Caco-2 (cell line): ENCODE data around the gene SLC16A11. TPM values are rescaled to one million over a fixed set of nuclear protein-coding genes. Genes with fewer than 3 reads are reported as not detected.

Experiments
- BruUV-seq: library from RNA; stranded (reverse); fragments of 400-500 nt; replicated peaks from 2 replicates; lab custom pipeline; 2021; lab: Mats Ljungman, UMichigan
- CTCF ChIA-PET: fragments of 300-600 bp; sonication (Branson Sonifier 250); formaldehyde crosslinking; loops from one replicate; lab custom pipeline; 2022; ENCODE audit warnings: antibody characterized with exemption; lab: Charles Lee
- POLR2A ChIA-PET: fragments of 300-600 bp; sonication (Branson Sonifier 250); formaldehyde crosslinking; loops from one replicate; lab custom pipeline; 2022; ENCODE audit warnings: antibody characterized with exemption; lab: Charles Lee
- DNase-seq, 2 experiments: peaks; one replicate each; pipeline versions ENCODE4 v3.0.0 to v3.0.0-alpha.2; 2020 to 2022
- H3K27me3 ChIP-seq: replicated peaks from 2 replicates; pipeline ENCODE4 v1.6.0; 2011; ENCODE audit warnings: low read length; ENCODE audit not compliant: control insufficient read depth, insufficient read depth
- H3K36me3 ChIP-seq: 2 replicates; pipeline ENCODE4 v1.5.1; 2011; ENCODE audit warnings: low read length; ENCODE audit not compliant: control insufficient read depth, insufficient read depth
- H3K4me1 ChIP-seq: fragments of 250-450 bp; sonication (Bioruptor Pico); 2 replicates; pipeline ENCODE4 v1.5.1; 2020; ENCODE audit warnings: mild to moderate bottlenecking
- H3K4me3 ChIP-seq: 2 replicates; pipeline ENCODE4 v1.5.1; 2011; ENCODE audit warnings: low read depth, mild to moderate bottlenecking, control low read depth, low read length
- H3K9me3 ChIP-seq: fragments of 250-450 bp; sonication (Bioruptor Pico); 2 replicates; pipeline ENCODE4 v1.5.1; 2020; ENCODE audit warnings: mild to moderate bottlenecking, moderate library complexity
- H3K27ac Mint-ChIP-seq: one replicate; pipeline ENCODE4 v1.8.0; 2022; ENCODE audit warnings: mixed read lengths; ENCODE audit not compliant: unreplicated experiment
- H3K27me3 Mint-ChIP-seq: one replicate; pipeline ENCODE4 v1.8.0; 2022; ENCODE audit warnings: mixed read lengths; ENCODE audit not compliant: insufficient read depth, unreplicated experiment
- H3K36me3 Mint-ChIP-seq: one replicate; pipeline ENCODE4 v1.8.0; 2022; ENCODE audit warnings: mild to moderate bottlenecking, mixed read lengths; ENCODE audit not compliant: insufficient read depth, unreplicated experiment
- H3K4me1 Mint-ChIP-seq: one replicate; pipeline ENCODE4 v1.8.0; 2022; ENCODE audit warnings: low read depth, mixed read lengths; ENCODE audit not compliant: unreplicated experiment
- H3K4me3 Mint-ChIP-seq: one replicate; pipeline ENCODE4 v1.8.0; 2022; ENCODE audit warnings: mild to moderate bottlenecking, moderate library complexity, mixed read lengths; ENCODE audit not compliant: unreplicated experiment
- H3K9me3 Mint-ChIP-seq: one replicate; pipeline ENCODE4 v1.8.0; 2022; ENCODE audit warnings: mixed read lengths; ENCODE audit not compliant: unreplicated experiment
- intact Hi-C: fragments of 100-400 bp; cut with micrococcal nuclease; formaldehyde crosslinking; loops from one replicate; pipeline ENCODE4 v1.10.0; 2022; ENCODE audit not compliant: unreplicated experiment
- total RNA-seq: library from RNA; stranded (reverse); gene quantifications from 2 replicates; pipeline ENCODE4 v1.2.3, GENCODE V29; 2022
- TF ChIP-seq, protein P1 (sequence below), 2 experiments: fragments of 200-600 bp in 1 of 2; IDR thresholded peaks; 1 replicate in 1 of 2; 2 replicates in 1 of 2; pipeline versions ENCODE4 v1.5.1 to v1.8.0; 2011 to 2022; ENCODE audit warnings: antibody characterized with exemption in 1 of 2, control low read depth in 1 of 2, inconsistent platforms in 1 of 2, low read depth in 1 of 2, low read length in 1 of 2, mild to moderate bottlenecking in 1 of 2, moderate library complexity in 1 of 2; ENCODE audit not compliant: insufficient read depth in 1 of 2, severe bottlenecking in 1 of 2, unreplicated experiment in 1 of 2

Gene SLC16A11
- total RNA-seq, 1 experiment from 2014 or later: 0.43 TPM

DNA sequence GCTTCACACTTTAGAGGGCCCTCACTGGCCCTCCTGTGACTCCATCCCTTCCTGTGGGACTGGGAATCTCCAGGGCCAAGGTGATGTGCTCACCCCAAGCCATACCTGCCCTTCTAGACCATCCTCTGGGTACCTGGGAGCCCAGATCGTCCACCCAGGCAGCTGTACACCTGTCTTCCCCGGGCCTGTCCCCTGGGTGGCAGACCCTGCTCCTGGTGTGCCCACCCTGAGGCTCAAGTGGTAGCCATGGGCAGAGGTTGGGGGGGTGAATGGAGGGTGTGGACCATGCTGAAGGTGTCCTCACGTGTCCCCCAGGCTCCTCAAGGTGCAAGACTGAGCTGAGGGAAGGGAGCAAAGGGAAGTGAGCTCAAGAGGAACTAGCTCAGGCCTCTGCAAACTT is 26.8 kb upstream of the SLC16A11 start:
- Mint-ChIP-seq H3K36me3 (no peaks in the 10 kb centered on the region), H3K27me3 (no peaks in the 10 kb centered on the region), H3K27ac (no peak overlapping the region), H3K9me3 (peaks cover 15% of the 10 kb centered on the region), H3K4me1 (no peaks in the 10 kb centered on the region), H3K4me3 (no peak overlapping the region)
- intact Hi-C loops: no loop called here
- DNase-seq: no peak
- ChIA-PET POLR2A (no interaction called here), CTCF (no interaction called here)
- Histone ChIP-seq H3K9me3 (no peaks in the 10 kb centered on the region), H3K4me1 (no peaks in the 10 kb centered on the region), H3K36me3 (no peaks in the 10 kb centered on the region), H3K4me3 (no peak overlapping the region), H3K27me3 (no peaks in the 10 kb centered on the region)
- TF ChIP-seq, protein P1, sequence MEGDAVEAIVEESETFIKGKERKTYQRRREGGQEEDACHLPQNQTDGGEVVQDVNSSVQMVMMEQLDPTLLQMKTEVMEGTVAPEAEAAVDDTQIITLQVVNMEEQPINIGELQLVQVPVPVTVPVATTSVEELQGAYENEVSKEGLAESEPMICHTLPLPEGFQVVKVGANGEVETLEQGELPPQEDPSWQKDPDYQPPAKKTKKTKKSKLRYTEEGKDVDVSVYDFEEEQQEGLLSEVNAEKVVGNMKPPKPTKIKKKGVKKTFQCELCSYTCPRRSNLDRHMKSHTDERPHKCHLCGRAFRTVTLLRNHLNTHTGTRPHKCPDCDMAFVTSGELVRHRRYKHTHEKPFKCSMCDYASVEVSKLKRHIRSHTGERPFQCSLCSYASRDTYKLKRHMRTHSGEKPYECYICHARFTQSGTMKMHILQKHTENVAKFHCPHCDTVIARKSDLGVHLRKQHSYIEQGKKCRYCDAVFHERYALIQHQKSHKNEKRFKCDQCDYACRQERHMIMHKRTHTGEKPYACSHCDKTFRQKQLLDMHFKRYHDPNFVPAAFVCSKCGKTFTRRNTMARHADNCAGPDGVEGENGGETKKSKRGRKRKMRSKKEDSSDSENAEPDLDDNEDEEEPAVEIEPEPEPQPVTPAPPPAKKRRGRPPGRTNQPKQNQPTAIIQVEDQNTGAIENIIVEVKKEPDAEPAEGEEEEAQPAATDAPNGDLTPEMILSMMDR (IDR thresholded peaks at IDR 0.05; ENCODE audit: insufficient read depth in 1 of 2, low read depth in 1 of 2, low read length in 1 of 2, severe bottlenecking in 1 of 2, unreplicated experiment in 1 of 2): no peak
- no TSS peak for BruUV-seq

DNA sequence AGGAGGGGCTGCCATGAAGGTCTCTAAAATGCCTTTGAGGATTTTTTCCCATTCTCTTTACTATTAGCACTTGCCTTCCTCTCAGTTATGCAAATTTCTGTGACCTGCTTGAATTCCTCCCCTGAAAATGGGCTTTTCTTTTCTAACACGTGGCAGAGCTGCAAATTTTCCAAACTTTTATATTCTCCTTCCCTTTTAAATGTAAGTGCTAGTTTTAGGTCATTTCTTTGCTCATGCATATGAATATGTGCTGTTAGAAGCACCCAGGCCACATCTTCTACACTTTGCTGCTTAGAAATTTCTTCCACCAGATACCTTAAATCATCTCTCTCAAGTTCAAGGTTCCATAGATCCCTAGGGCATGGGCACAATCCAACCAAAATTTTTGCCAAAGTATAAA is 24.4 kb upstream of the SLC16A11 start:
- DNase-seq: no peak
- BruUV-seq: no TSS peak
- ChIA-PET CTCF (no interaction called here), POLR2A (no interaction called here)
- intact Hi-C loops: no loop called here
- peaks cover 7% of the 10 kb centered on the region for H3K4me1 Mint-ChIP-seq
- no peak overlapping the region for H3K4me3 ChIP-seq
- peaks cover 15% of the 10 kb centered on the region for H3K9me3 Mint-ChIP-seq
- H3K27me3 Mint-ChIP-seq: no peaks in the 10 kb centered on the region
- TF ChIP-seq, protein P1 (IDR thresholded peaks at IDR 0.05; ENCODE audit: insufficient read depth in 1 of 2, low read depth in 1 of 2, low read length in 1 of 2, severe bottlenecking in 1 of 2, unreplicated experiment in 1 of 2): no peak
- H3K9me3 ChIP-seq: no peaks in the 10 kb centered on the region
- H3K4me1 ChIP-seq: no peaks in the 10 kb centered on the region
- no peaks in the 10 kb centered on the region for H3K27me3 ChIP-seq
- H3K27ac Mint-ChIP-seq: no peak overlapping the region
- no peak overlapping the region for H3K4me3 Mint-ChIP-seq
- no peaks in the 10 kb centered on the region for H3K36me3 Mint-ChIP-seq
- no peaks in the 10 kb centered on the region for H3K36me3 ChIP-seq

DNA sequence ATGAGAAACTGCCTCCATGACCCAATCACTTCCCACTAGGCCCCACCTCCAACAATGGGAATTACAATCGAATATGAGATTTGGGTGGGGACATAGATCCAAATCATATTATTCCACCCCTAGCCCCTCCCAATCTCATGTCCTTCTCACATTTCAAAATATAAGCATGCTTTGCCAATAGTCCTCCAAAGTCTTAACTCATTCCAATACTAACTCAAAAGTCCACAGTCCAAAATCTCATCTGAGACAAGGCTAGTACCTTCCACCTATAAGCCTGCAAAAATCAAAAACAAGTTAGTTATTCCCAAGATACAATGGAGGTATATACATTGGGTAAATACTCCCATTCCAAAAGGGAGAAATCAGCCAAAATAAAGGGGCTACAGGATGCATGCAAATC is 23.3 kb upstream of the SLC16A11 start:
- intact Hi-C loops: no loop called here
- Histone ChIP-seq H3K4me1 (no peaks in the 10 kb centered on the region), H3K27me3 (no peaks in the 10 kb centered on the region), H3K9me3 (no peaks in the 10 kb centered on the region), H3K36me3 (no peaks in the 10 kb centered on the region), H3K4me3 (no peak overlapping the region)
- TF ChIP-seq, protein P1 (IDR thresholded peaks at IDR 0.05; ENCODE audit: insufficient read depth in 1 of 2, low read depth in 1 of 2, low read length in 1 of 2, severe bottlenecking in 1 of 2, unreplicated experiment in 1 of 2): no peak
- BruUV-seq: no TSS peak
- H3K9me3 Mint-ChIP-seq: peaks cover 15% of the 10 kb centered on the region
- CTCF ChIA-PET: no interaction called here
- POLR2A ChIA-PET: no interaction called here
- H3K4me1 Mint-ChIP-seq: peaks cover 12% of the 10 kb centered on the region
- no peak overlapping the region for H3K4me3 Mint-ChIP-seq
- H3K27ac Mint-ChIP-seq: no peak overlapping the region
- no peaks in the 10 kb centered on the region for H3K36me3 Mint-ChIP-seq
- H3K27me3 Mint-ChIP-seq: no peaks in the 10 kb centered on the region
- DNase-seq: no peak
